A673 (cell line): ENCODE results near the gene AMMECR1. TPM values are rescaled to one million over a fixed set of nuclear protein-coding genes. Genes with fewer than 3 reads are reported as not detected.

ENCODE experiments used
- BruUV-seq: library from RNA; stranded (reverse); fragments of 400-500 nt; replicated peaks from 2 replicates; lab custom pipeline; 2021; lab: Mats Ljungman, UMichigan
- CTCF ChIA-PET: fragments of 300-600 bp; sonication (Branson Sonifier 250); formaldehyde crosslinking; loops from one replicate; lab custom pipeline; 2022; ENCODE audit warnings: antibody characterized with exemption; lab: Charles Lee
- POLR2A ChIA-PET: fragments of 300-600 bp; sonication (Branson Sonifier 250); formaldehyde crosslinking; loops from one replicate; lab custom pipeline; 2022; ENCODE audit warnings: antibody characterized with exemption; ENCODE audit not compliant: low non-redundant PET; lab: Charles Lee
- DNase-seq: peaks from one replicate; pipeline ENCODE4 v3.0.0-alpha.2; 2015; ENCODE audit warnings: low spot score
- H3K27ac ChIP-seq: fragments of 200-600 bp; sonication (generic); 2 replicates; pipeline ENCODE4 v1.5.1; 2016; ENCODE audit warnings: mixed run types, low read depth, mild to moderate bottlenecking, mixed read lengths, antibody characterized with exemption, low read length; ENCODE audit not compliant: poor library complexity, severe bottlenecking
- H3K27me3 ChIP-seq: fragments of 200-600 bp; sonication (generic); replicated peaks from 2 replicates; pipeline ENCODE4 v1.6.1; 2017; ENCODE audit warnings: mixed run types, low read depth, mild to moderate bottlenecking, mixed read lengths, antibody characterized with exemption, low read length; ENCODE audit not compliant: insufficient read depth, poor library complexity
- H3K36me3 ChIP-seq: fragments of 200-600 bp; sonication (generic); 2 replicates; pipeline ENCODE4 v1.6.1; 2016; ENCODE audit warnings: mixed run types, mild to moderate bottlenecking, mixed read lengths, antibody characterized with exemption, low read length; ENCODE audit not compliant: insufficient read depth, poor library complexity, severe bottlenecking
- H3K4me1 ChIP-seq: fragments of 200-600 bp; sonication (generic); 2 replicates; pipeline ENCODE4 v1.6.1; 2017; ENCODE audit warnings: mixed run types, mild to moderate bottlenecking, mixed read lengths, antibody characterized with exemption, low read length; ENCODE audit not compliant: insufficient read depth, poor library complexity, severe bottlenecking
- H3K4me3 ChIP-seq: fragments of 200-600 bp; sonication (generic); 2 replicates; pipeline ENCODE4 v1.5.1; 2016; ENCODE audit warnings: low read depth, mixed run types, mild to moderate bottlenecking, mixed read lengths, low read length; ENCODE audit not compliant: poor library complexity, severe bottlenecking
- H3K9me3 ChIP-seq: fragments of 200-600 bp; sonication (generic); 2 replicates; pipeline ENCODE4 v1.6.1; 2016; ENCODE audit warnings: mixed run types, low read depth, mild to moderate bottlenecking, mixed read lengths, antibody characterized with exemption, low read length; ENCODE audit not compliant: poor library complexity, severe bottlenecking
- CTCF ChIP-seq: fragments of 300-800, 200-600 bp; sonication (generic); conservative IDR thresholded peaks from 2 replicates; pipeline ENCODE4 v1.5.1; 2017; ENCODE audit warnings: low read depth, mild to moderate bottlenecking, antibody characterized with exemption, low read length, moderate library complexity, mixed read lengths
- EZH2 ChIP-seq: fragments of 200-600 bp; sonication (generic); IDR thresholded peaks from 2 replicates; pipeline ENCODE4 v1.6.1; 2017; ENCODE audit warnings: borderline replicate concordance, low read depth, mild to moderate bottlenecking, mixed read lengths, antibody characterized with exemption, low read length; ENCODE audit not compliant: poor library complexity, severe bottlenecking
- intact Hi-C: fragments of 100-400 bp; cut with micrococcal nuclease; formaldehyde crosslinking; loops from one replicate; pipeline ENCODE4 v1.10.0; 2022; ENCODE audit not compliant: unreplicated experiment
- total RNA-seq: library from RNA; stranded (reverse); gene quantifications from 2 replicates; pipeline ENCODE4 v1.2.3, GENCODE V29; 2021

AMMECR1 gene
- total RNA-seq, 1 experiment from 2014 or later, result 13.0 TPM

GRCh38 chrX:110321670-110322069 is 3.8 kb upstream of the AMMECR1 start:
- BruUV-seq, result no TSS peak
- intact Hi-C loops, result no loop called here
- ChIA-PET CTCF (no interaction called here), POLR2A (no interaction called here)
- Histone ChIP-seq H3K27ac (no peak overlapping the region), H3K4me1 (no peaks in the 10 kb centered on the region), H3K27me3 (peaks cover 4% of the 10 kb centered on the region), H3K36me3 (no peaks in the 10 kb centered on the region), H3K9me3 (no peaks in the 10 kb centered on the region), H3K4me3 (no peak overlapping the region)
- no peak for DNase-seq
- TF ChIP-seq CTCF (no peak), EZH2 (no peak)

GRCh38 chrX:110321081-110321480 is 3.2 kb upstream of the AMMECR1 start:
- Histone ChIP-seq H3K27ac (no peak overlapping the region), H3K27me3 (no peaks in the 10 kb centered on the region), H3K9me3 (no peaks in the 10 kb centered on the region), H3K36me3 (no peaks in the 10 kb centered on the region), H3K4me1 (no peaks in the 10 kb centered on the region), H3K4me3 (no peak overlapping the region)
- no peak for DNase-seq
- no TSS peak for BruUV-seq
- intact Hi-C loops, result no loop called here
- TF ChIP-seq CTCF (no peak), EZH2 (no peak)
- ChIA-PET POLR2A (no interaction called here), CTCF (no interaction called here)

GRCh38 chrX:110320381-110320987 is 2.6 kb upstream of the AMMECR1 start:
- no TSS peak for BruUV-seq
- Histone ChIP-seq H3K4me1 (no peaks in the 10 kb centered on the region), H3K36me3 (no peaks in the 10 kb centered on the region), H3K4me3 (no peak overlapping the region), H3K9me3 (no peaks in the 10 kb centered on the region), H3K27me3 (no peaks in the 10 kb centered on the region), H3K27ac (no peak overlapping the region)
- intact Hi-C loops, result no loop called here
- CTCF ChIA-PET, result no interaction called here
- POLR2A ChIA-PET, result no interaction called here
- no peak for DNase-seq
- TF ChIP-seq CTCF, result no peak
- no peak for TF ChIP-seq EZH2
